Trophoblast cell (in vitro differentiated cells and primary cell): ENCODE measurements around the gene CFAP90.
A peak's percentile ranks its signal among the peaks of the same experiment; 100 is the strongest.

Source experiments
- DNase-seq, 2 donors: peaks; one replicate each; pipeline ENCODE4 v3.0.0-alpha.2; 2016
- H2AFZ ChIP-seq: 2 replicates; pipeline ENCODE4 v1.6.1; 2013; ENCODE audit warnings: low read length, moderate library complexity, mild to moderate bottlenecking; ENCODE audit not compliant: insufficient read depth, poor library complexity
- H2AK5ac ChIP-seq: 2 replicates; pipeline ENCODE4 v1.6.1; 2013; ENCODE audit warnings: mild to moderate bottlenecking, low read length
- H2BK120ac ChIP-seq: 2 replicates; pipeline ENCODE4 v1.6.1; 2013; ENCODE audit warnings: low read length, mild to moderate bottlenecking, moderate library complexity; ENCODE audit not compliant: insufficient read depth, poor library complexity
- H2BK12ac ChIP-seq: 2 replicates; pipeline ENCODE4 v1.6.1; 2013; ENCODE audit warnings: mild to moderate bottlenecking, low read length, moderate library complexity
- H2BK5ac ChIP-seq: 2 replicates; pipeline ENCODE4 v1.6.1; 2013; ENCODE audit warnings: low read length, low read depth, moderate library complexity, mild to moderate bottlenecking; ENCODE audit not compliant: poor library complexity
- H3K14ac ChIP-seq: 2 replicates; pipeline ENCODE4 v1.6.1; 2013; ENCODE audit warnings: mild to moderate bottlenecking, low read length
- H3K18ac ChIP-seq: 2 replicates; pipeline ENCODE4 v1.6.1; 2013; ENCODE audit warnings: mild to moderate bottlenecking, low read length
- H3K23ac ChIP-seq: 2 replicates; pipeline ENCODE4 v1.6.1; 2013; ENCODE audit warnings: low read length
- H3K27ac ChIP-seq: 2 replicates; pipeline ENCODE4 v1.5.1; 2013; ENCODE audit warnings: low read depth, mild to moderate bottlenecking, inconsistent platforms, low read length, moderate library complexity
- H3K27me3 ChIP-seq: 2 replicates; pipeline ENCODE4 v1.6.1; 2013; ENCODE audit warnings: inconsistent platforms, mild to moderate bottlenecking, low read length, moderate library complexity; ENCODE audit not compliant: insufficient read depth
- H3K36me3 ChIP-seq, 2 experiments: 1 replicate in 1 of 2; 2 replicates in 1 of 2; pipeline ENCODE4 v1.6.1; 2013; ENCODE audit warnings: low read length in 2 of 2, mild to moderate bottlenecking in 2 of 2, moderate library complexity in 1 of 2; ENCODE audit not compliant: insufficient read depth in 2 of 2, control insufficient read depth in 1 of 2
- H3K4ac ChIP-seq: 2 replicates; pipeline ENCODE4 v1.6.1; 2013; ENCODE audit warnings: low read depth, mild to moderate bottlenecking, low read length, moderate library complexity
- H3K4me1 ChIP-seq, 2 experiments: 1 replicate in 1 of 2; 2 replicates in 1 of 2; pipeline ENCODE4 v1.6.1; 2013; ENCODE audit warnings: low read length in 2 of 2, mild to moderate bottlenecking in 2 of 2, moderate library complexity in 1 of 2; ENCODE audit not compliant: insufficient read depth in 2 of 2, control insufficient read depth in 1 of 2
- H3K4me2 ChIP-seq: 2 replicates; pipeline ENCODE4 v1.6.1; 2013; ENCODE audit warnings: inconsistent platforms, mild to moderate bottlenecking, low read length, moderate library complexity
- H3K4me3 ChIP-seq: 2 replicates; pipeline ENCODE4 v1.5.1; 2013; ENCODE audit warnings: mild to moderate bottlenecking, low read depth, low read length, inconsistent platforms
- H3K79me1 ChIP-seq: one replicate; pipeline ENCODE4 v1.6.1; 2013; ENCODE audit warnings: low read length
- H3K79me2 ChIP-seq: 2 replicates; pipeline ENCODE4 v1.6.1; 2013; ENCODE audit warnings: low read length, mild to moderate bottlenecking; ENCODE audit not compliant: control insufficient read depth, insufficient read depth, poor library complexity
- H3K9ac ChIP-seq: 2 replicates; pipeline ENCODE4 v1.6.1; 2013; ENCODE audit warnings: mild to moderate bottlenecking, low read length
- H3K9me3 ChIP-seq: 2 replicates; pipeline ENCODE4 v1.6.1; 2013; ENCODE audit warnings: low read depth, mild to moderate bottlenecking, control low read depth, inconsistent platforms, low read length; ENCODE audit not compliant: insufficient read depth
- H4K12ac ChIP-seq: 2 replicates; pipeline ENCODE4 v1.6.1; 2013; ENCODE audit warnings: low read depth, mild to moderate bottlenecking, low read length, moderate library complexity
- H4K8ac ChIP-seq: 2 replicates; pipeline ENCODE4 v1.6.1; 2013; ENCODE audit warnings: low read depth, mild to moderate bottlenecking, low read length, moderate library complexity
- H4K91ac ChIP-seq: one replicate; pipeline ENCODE4 v1.6.1; 2013; ENCODE audit warnings: low read depth, mild to moderate bottlenecking, low read length, moderate library complexity
- WGBS: extraction: QIAGEN DNeasy Blood & Tissue Kit; methylation state at CpG from one replicate; pipeline ENCODE4 v1.1.7; 2013; ENCODE audit warnings: missing lambda C conversion rate; ENCODE audit not compliant: insufficient read length, insufficient coverage; ENCODE audit errors: extremely low coverage; 5-methylcytosine and 5-hydroxymethylcytosine counted together

Gene CFAP90

GRCh38 chr5:7848296-7848695, 2.6 kb downstream of the CFAP90 start:
- Histone ChIP-seq H4K8ac (no peak overlapping the region), H3K9ac (no peak overlapping the region), H3K4me1 (peaks cover 4 to 14% of the 10 kb centered on the region in 2 experiments), H2AK5ac (no peak overlapping the region), H3K27me3 (no peaks in the 10 kb centered on the region), H3K23ac (no peak overlapping the region), H2BK120ac (no peak overlapping the region), H3K4ac (no peak overlapping the region), H4K12ac (no peak overlapping the region), H3K14ac (no peak overlapping the region), H3K4me3 (no peak overlapping the region), H2BK5ac (no peak overlapping the region), H2AFZ (no peak overlapping the region), H3K36me3 (no peaks in the 10 kb centered on the region), H3K27ac (no peak overlapping the region), H4K91ac (no peak overlapping the region), H3K4me2 (no peak overlapping the region), H2BK12ac (no peak overlapping the region), H3K79me2 (no peaks in the 10 kb centered on the region), H3K18ac (no peak overlapping the region), H3K9me3 (no peaks in the 10 kb centered on the region), H3K79me1 (peaks cover 3% of the 10 kb centered on the region)
- DNase-seq: peak in 1 of 2 donors; percentile 11
- WGBS: no CpG with 5 or more reads among the region's 2 CpGs

GRCh38 chr5:7846327-7846726, 4.6 kb downstream of the CFAP90 start:
- Histone ChIP-seq H2AFZ (no peak overlapping the region), H2AK5ac (no peak overlapping the region), H4K8ac (no peak overlapping the region), H2BK5ac (no peak overlapping the region), H3K4me3 (no peak overlapping the region), H3K23ac (no peak overlapping the region), H3K79me2 (no peaks in the 10 kb centered on the region), H3K4me1 (peaks cover 3 to 9% of the 10 kb centered on the region in 2 experiments), H2BK120ac (no peak overlapping the region), H3K4ac (no peak overlapping the region), H3K27me3 (no peaks in the 10 kb centered on the region), H3K14ac (no peak overlapping the region), H4K91ac (no peak overlapping the region), H2BK12ac (no peak overlapping the region), H3K9me3 (no peaks in the 10 kb centered on the region), H3K27ac (no peak overlapping the region), H3K18ac (no peak overlapping the region), H3K79me1 (peaks cover 3% of the 10 kb centered on the region), H3K9ac (no peak overlapping the region), H3K4me2 (no peak overlapping the region), H3K36me3 (no peaks in the 10 kb centered on the region), H4K12ac (no peak overlapping the region)
- WGBS: no CpG with 5 or more reads among the region's 5 CpGs
- DNase-seq: no peak

- Histone ChIP-seq H2BK12ac (no peak overlapping the region), H4K8ac (no peak overlapping the region), H4K12ac (no peak overlapping the region), H2BK120ac (no peak overlapping the region), H2AFZ (no peak overlapping the region), H3K4me2 (no peak overlapping the region), H3K9ac (no peak overlapping the region), H3K18ac (no peak overlapping the region), H3K4me3 (no peak overlapping the region), H3K79me1 (no peaks in the 10 kb centered on the region), H3K36me3 (no peaks in the 10 kb centered on the region), H2BK5ac (no peak overlapping the region), H3K4me1 (peaks cover 0 to 3% of the 10 kb centered on the region in 2 experiments), H3K27me3 (no peaks in the 10 kb centered on the region), H3K79me2 (no peaks in the 10 kb centered on the region), H3K4ac (no peak overlapping the region), H4K91ac (no peak overlapping the region), H2AK5ac (no peak overlapping the region), H3K27ac (no peak overlapping the region), H3K23ac (no peak overlapping the region), H3K14ac (no peak overlapping the region), H3K9me3 (no peaks in the 10 kb centered on the region)
- no CpG with 5 or more reads among the region's 7 CpGs for WGBS
- DNase-seq: no peak
Measured at GRCh38 chr5:7845557-7845956, 5.4 kb downstream of the CFAP90 start.

- H3K79me1 ChIP-seq: no peaks in the 10 kb centered on the region
- no peak overlapping the region for H2BK5ac ChIP-seq
- no peaks in the 10 kb centered on the region for H3K9me3 ChIP-seq
Measured at GRCh38 chr5:7844901-7845300, 6.0 kb downstream of the CFAP90 start.

More at GRCh38 chr5:7844901-7845300, 6.0 kb downstream of the CFAP90 start:
- no peak overlapping the region for H4K8ac ChIP-seq
- H4K12ac ChIP-seq: no peak overlapping the region
- H3K4me2 ChIP-seq: no peak overlapping the region
- H3K27ac ChIP-seq: no peak overlapping the region
- no peaks in the 10 kb centered on the region for H3K27me3 ChIP-seq
- no peaks in the 10 kb centered on the region for H3K79me2 ChIP-seq
- no peak overlapping the region for H2BK120ac ChIP-seq
- H3K4me1 ChIP-seq: peaks cover 0 to 3% of the 10 kb centered on the region in 2 experiments
- H2BK12ac ChIP-seq: no peak overlapping the region
- no peak overlapping the region for H2AFZ ChIP-seq
- H3K23ac ChIP-seq: no peak overlapping the region
- H3K36me3 ChIP-seq: no peaks in the 10 kb centered on the region
- no peak overlapping the region for H3K4ac ChIP-seq
- H3K4me3 ChIP-seq: no peak overlapping the region
- no peak overlapping the region for H4K91ac ChIP-seq
- H3K14ac ChIP-seq: no peak overlapping the region
- H3K18ac ChIP-seq: no peak overlapping the region
- no peak overlapping the region for H3K9ac ChIP-seq
- DNase-seq: no peak
- H2AK5ac ChIP-seq: no peak overlapping the region
